Bronchial epithelial cell (primary cell): ENCODE measurements around the gene SNAPIN. TPM values are rescaled to one million over a fixed set of nuclear protein-coding genes. Genes with fewer than 3 reads are reported as not detected.

Experiments used
- DNase-seq: peaks from one replicate; pipeline ENCODE4 v3.0.0-alpha.2; 2010; ENCODE audit warnings: low read depth
- FAIRE-seq: peaks from 2 replicates; lab custom pipeline; 2011; peaks lifted over from hg19 to GRCh38; lab: Jason Lieb, UNC
- H3K27me3 ChIP-seq: 2 replicates; pipeline ENCODE4 v1.5.1; 2011; ENCODE audit warnings: low read length; ENCODE audit not compliant: control insufficient read depth, insufficient read depth
- H3K36me3 ChIP-seq: 2 replicates; pipeline ENCODE4 v1.5.1; 2011; ENCODE audit warnings: low read length; ENCODE audit not compliant: control insufficient read depth, insufficient read depth
- H3K4me3 ChIP-seq: 2 replicates; pipeline ENCODE4 v1.5.1; 2011; ENCODE audit warnings: mild to moderate bottlenecking, low read depth, low read length, control low read depth
- CTCF ChIP-seq: IDR thresholded peaks from 2 replicates; pipeline ENCODE4 v1.5.1; 2011; ENCODE audit warnings: mild to moderate bottlenecking, moderate library complexity, low read length, control low read depth, inconsistent platforms; ENCODE audit not compliant: insufficient read depth, severe bottlenecking
- total RNA-seq: library from RNA; depleted of rRNA; stranded (reverse); fragments of >200 nt; gene quantifications from 2 replicates; pipeline ENCODE4 v1.2.1, GENCODE V29; 2014

The SNAPIN gene
- total RNA-seq, 1 donor from 2014 or later, result 59.5 TPM

GRCh38 chr1:153684892-153685291, 26.4 kb downstream of the SNAPIN start:
- FAIRE-seq, result no peak

GRCh38 chr1:153685544-153686340, 27.2 kb downstream of the SNAPIN start:
- FAIRE-seq, result peak; percentile 89
- TF ChIP-seq CTCF, result no peak

More at GRCh38 chr1:153684892-153685291, 26.4 kb downstream of the SNAPIN start:
- Histone ChIP-seq H3K36me3 (no peaks in the 10 kb centered on the region), H3K4me3 (no peak overlapping the region), H3K27me3 (peaks cover 10% of the 10 kb centered on the region)
- no peak for DNase-seq
- TF ChIP-seq CTCF, result no peak

GRCh38 chr1:153687346-153688125, 29.0 kb downstream of the SNAPIN start:
- H3K36me3 ChIP-seq, result no peaks in the 10 kb centered on the region
- FAIRE-seq (no peak), DNase-seq (no peak)
- H3K4me3 ChIP-seq, result no peak overlapping the region
- TF ChIP-seq CTCF, result no peak
- H3K27me3 ChIP-seq, result peaks cover 2% of the 10 kb centered on the region

More at GRCh38 chr1:153685544-153686340, 27.2 kb downstream of the SNAPIN start:
- no peak overlapping the region for H3K4me3 ChIP-seq
- H3K27me3 ChIP-seq, result peaks cover 3% of the 10 kb centered on the region
- no peaks in the 10 kb centered on the region for H3K36me3 ChIP-seq
- no peak for DNase-seq

- no peaks in the 10 kb centered on the region for H3K36me3 ChIP-seq
- H3K27me3 ChIP-seq, result peaks cover 2% of the 10 kb centered on the region
- H3K4me3 ChIP-seq, result no peak overlapping the region
- FAIRE-seq (no peak), DNase-seq (no peak)
- no peak for TF ChIP-seq CTCF
These were observed 29.8 kb downstream of the SNAPIN start for GRCh38 chr1:153688276-153688675.

- H3K4me3 ChIP-seq, result no peak overlapping the region
- no peak for TF ChIP-seq CTCF
- peaks cover 2% of the 10 kb centered on the region for H3K27me3 ChIP-seq
- no peaks in the 10 kb centered on the region for H3K36me3 ChIP-seq
- FAIRE-seq (no peak), DNase-seq (no peak)
These were observed 30.3 kb downstream of the SNAPIN start for GRCh38 chr1:153688736-153689328.
